HG02588 (cell line): Measurements from ENCODE around the gene TBL1X.
A peak's percentile ranks its signal among the peaks of the same experiment; 100 is the strongest.

Experiments
- ATAC-seq: cut with Tn5 transposase; IDR thresholded peaks from one replicate; pipeline ENCODE4 v1.9.1; 2021; ENCODE audit warnings: mild to moderate bottlenecking, moderate library complexity; ENCODE audit not compliant: unreplicated experiment

Gene TBL1X

GRCh38 chrX:9494771-9495170 is 29.9 kb downstream of the TBL1X start:
- no peak for ATAC-seq

GRCh38 chrX:9495496-9495895 is 30.6 kb downstream of the TBL1X start:
- ATAC-seq = no peak

GRCh38 chrX:9498236-9498635 is 33.4 kb downstream of the TBL1X start:
- ATAC-seq = no peak

- no peak for ATAC-seq
Measured at GRCh38 chrX:9500584-9500983, 35.7 kb downstream of the TBL1X start.

GRCh38 chrX:9501362-9501761 is 36.5 kb downstream of the TBL1X start:
- no peak for ATAC-seq

- ATAC-seq = no peak
Measured at GRCh38 chrX:9503261-9503660, 38.4 kb downstream of the TBL1X start.

- ATAC-seq = no peak
Measured at GRCh38 chrX:9510366-9510765, 45.5 kb downstream of the TBL1X start.

- ATAC-seq = no peak
Measured at GRCh38 chrX:9510980-9511379, 46.1 kb downstream of the TBL1X start.

- ATAC-seq = no peak
Measured at GRCh38 chrX:9515489-9515888, 50.6 kb downstream of the TBL1X start.

GRCh38 chrX:9515973-9516538 is 51.2 kb downstream of the TBL1X start:
- ATAC-seq = no peak

GRCh38 chrX:9516635-9517034 is 51.8 kb downstream of the TBL1X start:
- no peak for ATAC-seq

GRCh38 chrX:9518051-9518450 is 53.2 kb downstream of the TBL1X start:
- ATAC-seq = no peak

- no peak for ATAC-seq
Measured at GRCh38 chrX:9518889-9519288, 54.0 kb downstream of the TBL1X start.

GRCh38 chrX:9519546-9520216 is 54.8 kb downstream of the TBL1X start:
- no peak for ATAC-seq

GRCh38 chrX:9520217-9520590 is 55.3 kb downstream of the TBL1X start:
- no peak for ATAC-seq

GRCh38 chrX:9522378-9523155 is 57.7 kb downstream of the TBL1X start:
- no peak for ATAC-seq

- no peak for ATAC-seq
Measured at GRCh38 chrX:9525511-9526248, 60.8 kb downstream of the TBL1X start.

GRCh38 chrX:9526965-9527364 is 62.1 kb downstream of the TBL1X start:
- ATAC-seq = no peak

GRCh38 chrX:9528498-9528897 is 63.6 kb downstream of the TBL1X start:
- no peak for ATAC-seq

- ATAC-seq = no peak
Measured at GRCh38 chrX:9529223-9529622, 64.4 kb downstream of the TBL1X start.

- ATAC-seq = peak; percentile 90
Measured at GRCh38 chrX:9530848-9531274, 66.0 kb downstream of the TBL1X start.
